ENCODE results near the gene RPL13.

DNA sequence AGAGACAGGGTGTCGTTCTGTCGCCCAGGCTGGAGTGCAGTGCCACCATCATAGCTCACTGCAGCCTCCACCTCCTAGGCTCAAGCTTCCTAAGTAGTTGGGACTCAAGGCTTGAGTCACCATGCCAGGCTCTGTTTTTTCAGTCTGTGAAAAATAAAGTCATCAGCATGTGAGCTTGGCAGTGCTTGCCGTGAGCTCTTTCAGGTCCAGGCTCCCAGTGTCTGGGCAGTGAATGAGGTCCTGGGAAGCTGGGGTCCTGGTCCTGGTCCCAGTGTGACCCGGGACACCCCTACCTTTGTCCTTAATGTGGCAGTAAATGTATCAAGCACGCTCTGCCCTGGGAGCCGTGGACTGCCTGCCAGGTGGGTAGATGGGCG is 22.9 kb upstream of the RPL13 start:
- TF ChIP-seq REST (IDR thresholded peaks at IDR 0.05; ENCODE audit: insufficient read depth in 1 of 2, low read depth in 2 of 2, low read length in 2 of 2) (no peak), TAF1 (IDR thresholded peaks at IDR 0.05; ENCODE audit: borderline replicate concordance, insufficient read depth, low read length) (no peak), POLR2AphosphoS5 (IDR thresholded peaks at IDR 0.05; ENCODE audit: low read depth, low read length) (no peak)

All from PFSK-1 (cell line).